Ammon's horn (tissue), 1 donor: Measurements from ENCODE around the gene NUP62.

Experiments
- DNase-seq: peaks from one replicate; pipeline ENCODE4 v3.0.0-alpha.2; 2016; ENCODE audit warnings: low spot score

The NUP62 gene

DNA sequence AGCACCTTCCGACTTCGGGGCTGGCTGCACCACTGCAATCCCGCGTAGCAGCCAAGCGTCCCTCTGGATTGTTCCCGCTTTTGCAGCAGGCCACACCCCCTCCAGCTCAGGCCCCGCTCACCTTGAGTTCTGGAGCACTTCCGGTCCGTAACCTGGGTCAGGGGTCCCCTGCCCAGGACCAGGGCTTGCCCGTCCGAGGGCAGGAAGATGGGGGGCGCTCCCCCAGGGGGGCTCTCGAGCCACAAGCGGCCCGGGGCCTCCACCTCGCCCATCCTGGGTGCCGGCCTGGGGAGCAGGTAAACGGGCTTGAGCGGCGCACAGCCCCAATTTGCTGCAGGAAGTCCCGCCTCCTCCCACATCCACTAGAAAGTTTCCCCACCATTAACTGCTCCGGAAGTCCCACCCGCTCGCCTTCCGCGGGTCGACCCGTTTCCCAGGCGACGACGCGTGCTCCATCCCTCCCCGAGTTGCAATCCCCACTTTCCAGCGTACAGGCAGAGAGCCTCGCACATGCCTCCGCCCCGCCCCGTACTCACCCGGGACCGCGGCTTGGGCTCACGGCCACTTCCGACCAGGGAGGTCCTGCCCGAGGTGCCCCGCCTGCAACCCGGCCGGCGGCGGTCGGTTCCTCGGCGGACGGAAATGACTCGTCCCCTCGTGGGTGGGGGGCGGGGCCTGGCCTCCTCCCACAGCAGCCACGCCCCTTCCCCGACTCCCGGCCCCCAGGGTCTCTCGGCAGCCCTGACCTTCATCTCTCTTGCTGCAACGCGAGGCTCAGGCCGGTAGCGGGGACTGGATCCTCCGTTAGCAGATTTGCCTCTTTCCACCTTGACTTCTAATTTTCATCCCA lies 62.1 kb downstream of the NUP62 start, which contains the start of gene PNKP:
PNKP (minus strand) TSS at position 644 of the 850 bp plus-strand sequence; CDS start at position 272, 372 bp downstream.
- peak; percentile 96 for DNase-seq

DNA sequence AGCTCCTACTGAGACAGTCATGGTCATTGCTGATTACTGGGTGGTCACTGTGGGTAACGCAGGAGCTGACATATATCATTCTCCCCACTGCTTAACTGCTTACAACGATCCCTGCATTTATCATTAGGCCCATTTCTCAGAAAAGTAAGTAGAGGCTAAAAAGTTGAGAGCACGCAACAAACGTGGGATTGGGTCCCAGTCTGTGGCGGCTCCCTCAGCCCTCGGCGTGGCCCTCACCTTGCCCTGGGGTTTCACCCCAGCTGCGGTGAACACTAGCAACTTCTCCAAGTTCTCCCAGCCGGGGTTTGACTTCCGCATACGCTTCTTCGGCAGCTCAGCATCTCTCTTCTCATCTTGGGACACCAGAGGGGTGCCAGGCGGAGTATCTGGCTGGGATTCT lies 64.4 kb downstream of the NUP62 start:
- no peak for DNase-seq

- DNase-seq: no peak
These were observed 65.4 kb downstream of the NUP62 start for GRCh38 chr19:49863935-49864320.

DNA sequence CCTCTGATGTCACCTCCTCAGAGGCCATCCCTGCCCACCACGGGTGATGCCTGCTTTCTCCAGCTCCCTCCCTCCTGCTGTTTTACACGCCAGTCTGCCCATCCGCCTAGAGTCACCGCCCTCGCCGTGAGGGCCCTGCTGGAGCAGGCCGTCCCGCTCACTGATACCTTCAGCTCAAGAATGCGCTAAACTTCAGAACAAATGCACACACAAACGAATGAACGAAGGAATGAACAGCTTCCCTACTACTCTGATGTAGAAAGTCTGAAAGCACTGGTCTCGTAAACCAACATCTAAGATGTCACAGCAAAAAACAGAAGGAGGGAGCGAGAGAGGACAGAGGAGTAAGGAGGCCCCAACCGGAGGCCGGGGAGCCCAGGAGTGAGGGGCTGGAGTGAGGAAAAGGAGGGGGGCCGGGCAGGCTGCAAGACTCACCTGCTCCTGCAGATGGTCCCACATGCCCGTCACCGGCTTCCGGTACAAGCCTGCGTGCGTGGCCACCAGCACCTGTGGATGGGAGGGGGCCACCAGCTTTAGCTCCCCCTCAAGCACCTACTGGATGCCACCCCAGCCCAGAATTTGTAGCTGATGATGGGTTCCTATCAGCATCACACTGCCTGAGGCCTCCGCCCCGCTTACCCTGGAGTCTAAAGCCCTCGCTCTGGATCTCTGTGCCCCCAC lies 65.9 kb downstream of the NUP62 start:
- no peak for DNase-seq

DNA sequence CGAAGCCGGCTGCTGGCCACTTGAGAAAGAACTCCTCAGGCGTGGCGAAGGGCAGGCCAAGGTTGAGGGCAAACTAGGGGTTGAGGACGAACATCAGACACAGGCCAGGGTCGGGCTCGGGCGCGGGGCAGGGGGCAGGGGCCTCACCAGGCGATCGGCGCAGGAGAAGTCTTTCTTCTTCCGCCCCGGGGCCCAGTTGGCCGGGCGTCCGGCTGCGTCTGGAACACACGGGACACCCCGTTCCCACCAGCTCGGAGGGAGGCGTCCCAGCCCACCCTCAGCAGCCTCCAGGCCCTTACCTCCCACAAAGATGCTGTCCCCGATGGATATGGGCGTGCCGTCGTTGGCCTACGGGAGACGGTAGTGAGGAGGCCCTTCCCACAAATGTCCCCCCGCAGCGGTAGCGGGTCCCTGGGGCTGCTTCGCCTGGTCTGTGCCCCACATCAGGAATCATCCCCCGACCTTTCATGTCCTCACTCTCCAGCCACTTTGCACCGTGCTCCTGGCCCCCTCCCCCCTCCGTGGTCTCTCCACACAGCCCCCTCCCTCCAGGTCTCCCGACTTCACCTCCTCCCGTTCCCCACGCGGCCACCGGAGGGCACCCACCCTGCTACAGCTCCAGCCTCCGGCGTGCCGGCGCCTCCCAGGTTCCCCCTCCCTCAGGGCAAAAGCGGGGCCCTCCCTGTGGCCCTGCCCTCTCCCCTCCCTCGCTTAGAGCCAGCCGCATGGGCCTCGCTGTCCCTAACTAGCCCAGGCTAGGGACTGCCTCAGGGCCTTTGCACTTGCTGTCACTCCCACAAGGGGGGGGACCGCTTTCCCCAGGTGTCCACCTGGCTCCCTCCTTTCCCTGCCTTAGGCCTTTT lies 66.7 kb downstream of the NUP62 start:
- no peak for DNase-seq

DNA sequence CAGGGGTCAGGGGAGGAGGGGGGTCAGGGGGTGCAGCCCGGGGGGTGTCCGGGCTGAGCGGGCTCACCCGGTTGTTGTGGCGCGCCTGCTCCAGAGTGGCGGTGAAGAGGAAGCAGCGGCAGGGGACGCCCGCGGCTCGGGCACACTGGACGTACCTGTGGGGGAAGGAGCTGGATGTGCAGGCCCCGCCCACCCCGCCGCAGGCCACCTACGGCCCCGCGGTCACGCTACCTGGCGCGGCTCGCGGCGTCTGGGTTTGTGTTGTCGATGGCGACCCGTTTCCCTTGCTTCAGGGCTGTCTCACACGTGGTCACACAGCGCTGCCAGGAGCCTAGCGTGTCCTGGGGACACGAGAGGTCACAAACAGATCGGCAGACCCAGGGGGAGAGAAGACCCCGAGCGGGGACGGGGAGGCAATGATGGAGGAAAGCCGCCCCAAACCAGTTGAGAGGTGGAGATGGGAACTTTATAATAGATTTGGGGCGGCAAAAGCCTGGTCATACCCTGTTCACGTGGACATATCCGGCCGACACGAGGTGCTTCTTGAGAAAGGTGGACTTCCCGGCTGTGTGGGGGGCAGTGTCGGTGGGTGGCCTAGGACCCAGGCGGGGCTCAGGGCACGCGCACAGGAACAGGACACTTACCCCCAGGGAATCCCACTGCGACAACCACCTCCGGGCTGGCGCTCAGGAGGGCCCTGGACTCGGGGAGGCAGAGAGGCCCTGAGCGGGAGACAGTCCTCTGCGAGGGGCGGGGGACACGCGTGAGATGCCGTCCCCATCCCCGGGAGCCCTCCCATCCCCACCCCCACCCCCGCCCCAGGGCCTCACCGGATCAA lies 67.5 kb downstream of the NUP62 start:
- DNase-seq: no peak

- no peak for DNase-seq
These were observed 68.2 kb downstream of the NUP62 start for GRCh38 chr19:49861107-49861506.

DNA sequence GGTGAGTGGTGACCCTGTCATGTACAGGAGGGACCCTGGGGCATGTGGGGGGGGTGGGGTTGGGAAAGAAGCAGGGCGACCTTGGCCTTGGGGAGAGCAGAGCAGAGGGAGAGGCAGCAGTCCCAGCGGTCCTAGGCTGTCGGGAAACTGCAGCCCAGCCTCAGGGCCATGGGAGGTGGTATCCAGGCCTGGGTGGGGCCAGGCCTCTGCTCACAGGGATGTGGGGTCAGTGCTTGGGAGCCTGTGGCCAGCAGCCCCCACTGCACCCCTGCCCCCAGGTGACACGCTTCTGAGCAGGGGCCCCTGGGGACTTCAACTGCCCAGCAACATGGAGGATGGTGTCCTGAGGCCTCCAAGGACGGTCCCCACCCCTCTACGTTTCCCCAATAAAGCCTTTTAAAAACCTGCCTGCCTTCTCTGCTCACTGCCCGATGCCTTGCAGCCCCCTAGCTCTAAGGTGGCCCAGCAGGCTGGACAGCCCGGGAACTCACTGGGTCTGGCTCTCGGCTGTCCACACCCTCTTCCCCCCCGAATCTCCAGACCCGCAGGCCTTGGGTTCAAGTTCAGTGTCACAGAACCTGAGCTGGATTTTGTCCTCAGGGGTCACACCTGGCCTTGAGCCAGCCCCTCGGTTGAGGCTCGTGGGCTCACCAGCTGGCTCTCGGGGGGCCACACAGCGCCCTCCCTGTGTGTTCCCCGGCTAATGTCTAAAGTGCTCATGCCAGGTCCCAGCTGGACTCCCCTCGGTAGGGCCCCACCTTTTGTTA lies 68.8 kb downstream of the NUP62 start:
- DNase-seq: no peak

DNA sequence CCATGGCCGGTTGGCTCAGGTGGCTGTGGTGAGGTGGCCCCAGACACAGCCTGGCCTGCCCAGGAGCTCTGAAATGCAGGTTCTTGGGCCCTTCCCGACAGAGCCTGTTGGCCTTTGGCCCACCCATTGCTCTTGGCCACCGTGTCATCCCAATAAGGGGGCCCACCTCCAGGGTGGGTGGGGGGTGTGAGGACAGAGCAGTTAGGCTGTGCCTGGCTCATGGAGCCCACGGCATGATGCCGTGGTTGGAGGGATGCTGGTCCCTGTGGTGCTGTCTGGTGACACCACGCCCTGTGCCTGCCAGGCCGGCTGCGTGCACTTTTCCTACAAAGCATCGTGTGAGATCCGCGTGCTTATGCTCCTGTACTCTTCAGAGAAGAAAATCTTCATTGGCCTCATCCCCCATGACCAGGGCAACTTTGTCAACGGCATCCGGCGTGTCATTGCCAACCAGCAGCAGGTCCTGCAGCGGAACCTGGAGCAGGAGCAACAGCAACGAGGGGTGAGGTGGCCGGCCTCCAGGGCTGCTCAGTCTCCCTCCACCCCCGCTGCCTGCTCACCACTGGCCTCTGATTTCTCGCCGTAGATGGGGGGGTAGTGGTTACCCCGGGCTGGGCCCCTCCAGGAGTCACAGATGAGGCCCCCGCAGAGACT lies 69.5 kb downstream of the NUP62 start:
- DNase-seq: no peak

DNA sequence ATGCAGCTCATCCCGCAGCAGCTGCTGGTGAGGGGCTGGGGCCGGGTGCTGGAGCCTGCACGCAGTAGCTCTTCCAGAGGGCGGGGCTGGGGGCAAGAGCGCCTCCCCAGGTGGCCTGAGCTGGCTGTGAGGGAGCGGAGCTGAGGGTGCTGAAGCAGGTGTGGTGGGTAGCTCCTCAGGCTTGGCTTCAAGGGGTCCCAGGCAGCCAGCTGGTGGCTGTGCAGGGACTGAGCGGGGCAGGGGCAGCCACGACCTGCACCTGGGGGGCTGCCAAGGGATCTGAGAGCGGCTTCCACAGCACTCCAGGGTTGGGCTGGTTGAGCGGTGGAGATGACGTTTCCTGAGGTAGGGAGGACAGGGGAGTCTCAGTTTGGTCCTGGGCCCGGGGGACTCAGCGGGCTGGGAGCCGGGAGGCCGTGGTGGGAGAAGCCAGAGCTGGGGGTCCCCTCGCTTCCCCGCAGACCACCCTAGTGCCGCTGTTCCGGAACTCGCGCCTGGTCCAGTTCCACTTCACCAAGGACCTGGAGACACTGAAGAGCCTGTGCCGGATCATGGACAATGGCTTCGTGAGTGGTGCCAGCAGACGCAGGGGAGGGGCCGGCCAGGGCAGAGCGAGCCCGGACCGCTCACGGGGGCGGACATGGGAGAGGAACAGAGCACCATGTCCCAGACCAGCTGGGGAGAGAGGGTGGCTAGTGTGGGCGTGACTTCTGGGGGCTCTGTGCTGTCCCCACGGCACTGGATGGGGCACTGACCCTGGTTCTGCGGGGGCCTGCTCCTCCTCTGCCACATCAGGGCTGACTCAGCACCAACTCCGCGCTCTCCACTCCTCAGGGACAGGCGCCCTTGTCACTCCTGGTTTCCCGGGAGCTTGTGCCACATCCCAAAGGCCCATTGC lies 71.0 kb downstream of the NUP62 start:
- DNase-seq: peak; percentile 63

- DNase-seq: no peak
These were observed 71.5 kb downstream of the NUP62 start for GRCh38 chr19:49857838-49858087.

- DNase-seq: no peak
These were observed 72.1 kb downstream of the NUP62 start for GRCh38 chr19:49857061-49857837.
